ENCODE results near the gene KCNAB2.

KCNAB2 gene

DNA sequence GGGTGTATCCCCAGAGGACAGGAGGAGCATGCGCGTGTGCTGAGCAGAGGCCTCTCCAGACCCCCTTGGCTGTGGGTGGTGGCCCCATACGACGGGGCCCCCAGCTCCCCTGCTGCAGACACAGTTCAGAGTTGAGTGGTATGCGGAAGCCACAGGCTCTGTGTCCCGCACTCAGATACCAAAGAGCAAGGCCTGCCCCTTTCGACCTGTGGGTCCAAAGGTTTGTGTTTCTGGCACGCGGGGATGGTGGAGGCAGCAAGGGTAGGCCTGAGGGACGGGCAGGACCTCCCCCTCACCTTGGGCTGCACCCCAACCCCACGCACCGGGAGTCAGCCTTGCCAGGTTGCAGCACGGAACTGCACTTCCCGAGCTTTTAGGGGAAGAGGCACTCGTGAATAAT is at the start of gene KCNAB2:
TSS of gene KCNAB2 (plus strand) at position 328 of the 400 bp plus-strand sequence. CDS start 5,649 bp downstream, outside the sequence.
- no peak for DNase-seq (ENCODE audit: low read depth in 2 of 2)

GRCh38 chr1:5996641-5997270 is 48.9 kb upstream of the KCNAB2 start:
- DNase-seq (ENCODE audit: low read depth in 2 of 2): no peak

DNA sequence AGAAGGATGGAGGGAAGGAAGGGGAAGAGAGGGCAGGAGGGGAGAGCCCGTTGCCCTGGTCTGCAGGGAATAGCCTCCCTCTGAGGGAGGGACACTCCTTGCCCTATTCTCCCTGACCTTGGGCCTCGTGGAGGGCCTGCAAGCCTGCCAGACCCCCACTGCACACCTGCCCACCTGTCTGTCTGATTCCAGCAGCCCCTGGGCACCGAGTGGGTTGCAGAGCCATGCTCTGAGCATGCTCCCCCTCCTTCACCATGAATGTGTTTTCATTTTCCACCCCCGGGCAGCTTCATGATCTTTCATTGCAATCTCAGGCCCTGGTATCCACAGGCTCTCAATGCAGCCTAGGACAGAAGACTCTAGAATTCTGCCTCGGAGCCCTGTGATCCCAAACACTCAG is 48.4 kb upstream of the KCNAB2 start:
- DNase-seq (ENCODE audit: low read depth in 2 of 2): no peak

DNA sequence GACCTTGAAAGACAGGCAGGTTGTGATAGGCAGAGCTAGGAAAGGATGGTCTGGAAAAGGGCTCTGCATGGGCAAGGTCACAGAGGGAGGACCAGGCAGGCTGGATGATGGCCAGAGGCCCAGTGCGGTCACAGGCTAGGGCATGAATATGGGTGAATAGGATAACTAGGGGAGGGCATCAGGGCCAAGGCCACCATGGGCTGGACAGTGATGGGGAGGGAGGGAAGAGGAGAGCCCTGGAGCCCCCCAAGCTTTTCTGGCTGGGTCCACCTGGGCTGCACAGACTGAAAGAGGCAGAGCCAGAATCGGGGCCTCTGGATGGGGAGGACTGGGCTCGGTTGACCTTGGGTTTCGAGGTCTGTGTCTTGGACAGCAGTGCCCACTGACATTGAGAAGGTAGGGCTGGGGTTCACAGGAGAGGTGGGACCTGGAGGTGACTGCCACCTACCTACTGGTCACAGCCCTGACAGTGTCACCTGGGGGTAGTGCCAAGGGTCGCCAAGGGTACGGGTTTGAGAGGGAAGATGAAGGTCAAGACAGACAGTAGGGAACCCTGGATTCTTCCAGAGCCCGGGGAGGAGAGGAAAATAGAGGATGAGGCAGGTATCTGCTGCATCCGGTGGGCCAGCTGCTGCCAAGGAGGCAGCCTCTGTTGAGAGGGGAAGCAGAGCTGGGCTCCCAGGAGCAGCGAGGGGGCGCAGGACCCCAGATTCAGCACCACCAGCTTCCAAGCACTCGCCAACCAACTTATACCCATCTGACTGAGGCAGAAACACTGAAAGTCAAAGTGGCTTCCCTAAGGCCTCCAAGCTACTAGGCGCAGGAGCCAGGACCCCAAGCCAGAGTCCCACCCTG is 47.4 kb upstream of the KCNAB2 start:
- no peak for DNase-seq (ENCODE audit: low read depth in 2 of 2)

GRCh38 chr1:5998906-5999301 is 46.8 kb upstream of the KCNAB2 start:
- DNase-seq (ENCODE audit: low read depth in 2 of 2): no peak

GRCh38 chr1:5999711-6000443 is 45.8 kb upstream of the KCNAB2 start:
- DNase-seq (ENCODE audit: low read depth in 2 of 2): no peak

GRCh38 chr1:6000444-6001288 is 45.0 kb upstream of the KCNAB2 start:
- no peak for DNase-seq (ENCODE audit: low read depth in 2 of 2)

DNA sequence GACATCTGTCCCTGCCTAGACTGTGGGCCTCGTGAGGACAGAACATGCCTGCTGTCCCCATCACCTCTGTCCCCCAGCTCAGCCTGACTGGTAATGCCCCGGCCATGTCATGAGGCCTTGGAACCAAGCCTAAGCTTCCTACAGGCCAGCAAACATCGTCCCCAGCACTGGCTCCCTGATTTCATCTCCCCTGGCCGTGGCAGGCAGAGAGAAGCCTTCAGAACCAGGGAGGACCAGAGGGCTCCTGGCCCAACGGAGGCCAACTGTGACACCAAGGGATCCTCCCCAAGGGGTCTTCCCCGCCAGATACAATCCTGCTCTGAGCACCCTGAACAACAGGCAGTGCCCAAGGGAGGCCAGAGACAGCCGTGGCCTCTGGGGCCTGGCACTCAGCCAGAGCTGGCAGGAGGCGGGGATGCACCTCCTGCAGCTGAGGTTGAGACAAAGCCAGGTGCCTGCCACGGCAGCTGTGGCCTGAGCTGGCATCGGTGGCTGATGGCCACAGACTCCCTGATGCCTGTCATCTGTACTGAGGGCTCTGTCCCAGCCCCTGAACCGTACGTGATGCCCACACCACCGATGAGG is 43.6 kb upstream of the KCNAB2 start:
- no peak for DNase-seq (ENCODE audit: low read depth in 2 of 2)

- no peak for DNase-seq (ENCODE audit: low read depth in 2 of 2)
These were observed 42.8 kb upstream of the KCNAB2 start for GRCh38 chr1:6002714-6003501.

DNA sequence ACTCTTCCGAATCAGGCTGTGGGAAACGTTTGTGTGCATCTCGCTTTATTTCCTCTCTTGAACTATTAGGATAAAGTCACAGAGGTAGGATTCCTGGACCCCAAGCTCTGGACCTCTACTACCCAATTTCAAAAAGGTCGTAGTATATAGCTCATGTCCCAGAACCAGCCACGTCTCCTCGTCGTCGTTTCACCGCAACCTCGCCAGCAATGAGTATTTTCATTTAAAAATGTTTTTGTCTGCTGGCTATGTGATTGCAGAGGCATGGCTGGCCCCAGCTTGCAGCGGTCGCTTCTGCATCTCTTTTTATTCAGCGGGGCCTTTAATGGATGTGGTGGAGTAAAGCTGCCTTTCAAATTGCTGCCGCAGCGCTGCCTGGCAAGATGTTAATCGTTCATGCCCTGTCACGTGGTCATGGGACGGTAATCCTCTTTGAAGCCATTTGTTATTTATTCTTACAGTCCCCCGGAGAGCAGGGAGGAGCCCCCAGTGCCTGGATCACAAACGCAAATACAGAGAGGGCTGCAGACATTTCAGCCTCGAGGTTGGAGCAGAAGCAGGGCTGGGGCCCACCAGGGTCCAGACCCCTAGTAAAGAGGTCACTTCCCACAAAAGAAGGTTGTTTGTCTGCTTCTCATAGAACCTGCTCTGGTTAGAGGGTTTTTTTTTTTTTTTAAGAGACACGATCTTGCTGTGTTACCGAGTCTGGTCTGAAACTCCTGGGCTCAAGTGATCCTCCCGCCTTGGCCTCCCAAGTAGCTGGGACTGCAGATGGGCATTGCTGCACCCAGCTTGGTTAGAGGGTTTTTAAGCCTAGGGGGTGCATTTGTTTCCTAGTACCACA is 41.9 kb upstream of the KCNAB2 start:
- no peak for DNase-seq (ENCODE audit: low read depth in 2 of 2)

GRCh38 chr1:6004412-6005123 is 41.1 kb upstream of the KCNAB2 start:
- DNase-seq (ENCODE audit: low read depth in 2 of 2): no peak

- no peak for DNase-seq (ENCODE audit: low read depth in 2 of 2)
These were observed 40.3 kb upstream of the KCNAB2 start for GRCh38 chr1:6005276-6005917.

GRCh38 chr1:6006882-6007281 is 38.8 kb upstream of the KCNAB2 start:
- DNase-seq (ENCODE audit: low read depth in 2 of 2): no peak

DNA sequence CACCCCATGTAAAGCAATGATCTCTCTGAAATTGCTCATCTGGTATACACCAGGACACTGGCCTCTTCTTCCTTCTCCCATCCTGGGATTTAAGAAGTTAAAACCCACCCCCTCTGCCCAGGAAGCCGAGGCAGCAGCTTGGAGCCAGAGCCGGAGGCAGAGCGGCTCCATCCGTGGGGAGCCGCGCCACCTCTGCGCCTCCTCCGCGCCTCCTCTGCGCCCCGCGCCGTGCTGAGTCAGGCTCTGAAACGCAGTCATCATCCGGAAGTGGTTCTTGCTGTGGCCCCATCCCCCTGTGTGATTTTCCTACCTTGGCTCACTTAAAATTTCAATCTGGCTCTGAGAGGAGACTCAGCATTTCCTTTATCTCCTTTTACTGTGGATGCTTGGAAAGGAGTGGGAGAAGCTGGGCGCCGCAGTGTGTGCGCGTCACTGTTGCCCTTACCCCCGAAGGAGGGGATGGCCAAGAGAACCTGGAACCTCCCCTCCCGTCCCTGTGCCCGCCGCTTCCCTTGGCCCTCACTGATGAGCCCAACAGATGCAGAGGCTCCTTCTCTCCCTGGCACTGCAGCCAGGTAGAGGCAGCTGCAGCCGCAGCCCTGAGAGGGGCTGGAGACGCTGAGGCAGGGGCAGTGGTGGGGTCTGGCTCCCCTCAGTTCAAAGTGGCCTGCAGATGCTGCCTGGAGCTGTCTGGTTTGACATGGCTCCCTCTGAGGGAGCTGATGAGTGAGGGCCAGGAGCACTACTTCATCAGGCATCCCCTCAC is 38.2 kb upstream of the KCNAB2 start:
- DNase-seq (ENCODE audit: low read depth in 2 of 2): no peak

DNA sequence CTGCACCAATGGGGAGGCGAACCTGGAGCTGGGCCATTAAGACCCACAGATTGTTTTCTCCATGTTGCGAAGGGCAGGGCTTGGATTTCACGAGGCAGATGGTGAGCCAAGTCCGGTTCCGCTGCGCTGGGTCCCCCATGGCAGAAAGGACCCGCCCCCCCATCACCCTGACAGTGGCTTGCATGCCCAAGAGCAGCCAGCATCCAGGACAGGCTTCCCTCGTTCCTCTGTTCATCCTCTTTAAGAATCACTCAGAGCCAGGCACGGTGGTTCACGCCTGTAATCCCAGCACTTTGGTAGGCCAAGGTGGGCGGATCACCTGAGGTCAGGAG is 37.6 kb upstream of the KCNAB2 start:
- DNase-seq (ENCODE audit: low read depth in 2 of 2): no peak

DNA sequence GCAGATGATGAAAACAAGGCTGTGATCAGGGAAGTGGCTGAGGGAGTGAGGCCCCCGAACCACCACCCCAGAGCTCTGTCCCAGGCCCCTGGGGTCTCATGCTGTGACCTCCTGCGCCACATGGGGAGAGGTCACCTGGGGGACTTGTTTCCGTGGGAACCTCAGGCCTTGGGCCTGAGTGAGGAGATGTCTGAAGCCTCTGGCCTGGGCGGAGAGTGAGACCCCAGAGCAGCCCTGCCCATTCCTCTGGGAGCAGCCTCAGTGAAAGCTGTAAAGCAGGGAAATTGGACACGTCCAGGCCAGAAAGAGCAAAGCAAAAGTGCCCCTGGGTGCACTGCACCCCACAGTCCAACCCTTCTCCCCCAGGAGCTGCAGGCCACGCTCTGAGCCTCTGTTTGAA is 37.0 kb upstream of the KCNAB2 start:
- no peak for DNase-seq (ENCODE audit: low read depth in 2 of 2)

- DNase-seq (ENCODE audit: low read depth in 2 of 2): no peak
These were observed 36.3 kb upstream of the KCNAB2 start for GRCh38 chr1:6009120-6010040.
